HG03575 (cell line): ENCODE measurements around the gene ETF1.

Source experiments
- ATAC-seq: cut with Tn5 transposase; IDR thresholded peaks from one replicate; pipeline ENCODE4 v1.9.1; 2021; ENCODE audit not compliant: unreplicated experiment, insufficient number of reproducible peaks, low FRiP score; ENCODE audit errors: extremely low read depth

The ETF1 gene

GRCh38 chr5:138467711-138468132, 75.3 kb downstream of the ETF1 start:
- ATAC-seq = no peak

DNA sequence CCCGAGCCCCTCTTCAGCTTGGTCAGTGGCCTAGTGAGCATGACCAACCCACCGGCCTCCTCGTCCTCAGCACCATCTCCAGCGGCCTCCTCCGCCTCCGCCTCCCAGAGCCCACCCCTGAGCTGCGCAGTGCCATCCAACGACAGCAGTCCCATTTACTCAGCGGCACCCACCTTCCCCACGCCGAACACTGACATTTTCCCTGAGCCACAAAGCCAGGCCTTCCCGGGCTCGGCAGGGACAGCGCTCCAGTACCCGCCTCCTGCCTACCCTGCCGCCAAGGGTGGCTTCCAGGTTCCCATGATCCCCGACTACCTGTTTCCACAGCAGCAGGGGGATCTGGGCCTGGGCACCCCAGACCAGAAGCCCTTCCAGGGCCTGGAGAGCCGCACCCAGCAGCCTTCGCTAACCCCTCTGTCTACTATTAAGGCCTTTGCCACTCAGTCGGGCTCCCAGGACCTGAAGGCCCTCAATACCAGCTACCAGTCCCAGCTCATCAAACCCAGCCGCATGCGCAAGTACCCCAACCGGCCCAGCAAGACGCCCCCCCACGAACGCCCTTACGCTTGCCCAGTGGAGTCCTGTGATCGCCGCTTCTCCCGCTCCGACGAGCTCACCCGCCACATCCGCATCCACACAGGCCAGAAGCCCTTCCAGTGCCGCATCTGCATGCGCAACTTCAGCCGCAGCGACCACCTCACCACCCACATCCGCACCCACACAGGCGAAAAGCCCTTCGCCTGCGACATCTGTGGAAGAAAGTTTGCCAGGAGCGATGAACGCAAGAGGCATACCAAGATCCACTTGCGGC, 75.9 kb downstream of the ETF1 start:
- no peak for ATAC-seq

- ATAC-seq = no peak
Measured at GRCh38 chr5:138466125-138466899, 76.7 kb downstream of the ETF1 start.

DNA sequence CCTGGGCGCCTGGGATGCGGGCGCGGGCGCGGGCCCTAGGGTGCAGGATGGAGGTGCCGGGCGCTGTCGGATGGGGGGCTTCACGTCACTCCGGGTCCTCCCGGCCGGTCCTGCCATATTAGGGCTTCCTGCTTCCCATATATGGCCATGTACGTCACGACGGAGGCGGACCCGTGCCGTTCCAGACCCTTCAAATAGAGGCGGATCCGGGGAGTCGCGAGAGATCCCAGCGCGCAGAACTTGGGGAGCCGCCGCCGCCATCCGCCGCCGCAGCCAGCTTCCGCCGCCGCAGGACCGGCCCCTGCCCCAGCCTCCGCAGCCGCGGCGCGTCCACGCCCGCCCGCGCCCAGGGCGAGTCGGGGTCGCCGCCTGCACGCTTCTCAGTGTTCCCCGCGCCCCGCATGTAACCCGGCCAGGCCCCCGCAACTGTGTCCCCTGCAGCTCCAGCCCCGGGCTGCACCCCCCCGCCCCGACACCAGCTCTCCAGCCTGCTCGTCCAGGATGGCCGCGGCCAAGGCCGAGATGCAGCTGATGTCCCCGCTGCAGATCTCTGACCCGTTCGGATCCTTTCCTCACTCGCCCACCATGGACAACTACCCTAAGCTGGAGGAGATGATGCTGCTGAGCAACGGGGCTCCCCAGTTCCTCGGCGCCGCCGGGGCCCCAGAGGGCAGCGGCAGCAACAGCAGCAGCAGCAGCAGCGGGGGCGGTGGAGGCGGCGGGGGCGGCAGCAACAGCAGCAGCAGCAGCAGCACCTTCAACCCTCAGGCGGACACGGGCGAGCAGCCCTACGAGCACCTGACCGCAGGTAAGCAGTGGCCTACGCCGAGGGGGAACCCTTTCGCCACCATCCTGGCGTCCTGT, 77.5 kb downstream of the ETF1 start, which contains the start of gene EGR1:
TSS of gene EGR1 (plus strand) at position 219 of the 864 bp plus-strand sequence. CDS start at position 502, 283 bp downstream.
- peak; percentile 20 for ATAC-seq

GRCh38 chr5:138464388-138465260, 78.4 kb downstream of the ETF1 start:
- peak; percentile 64 for ATAC-seq

- no peak for ATAC-seq
Measured at GRCh38 chr5:138464008-138464387, 79.0 kb downstream of the ETF1 start.

DNA sequence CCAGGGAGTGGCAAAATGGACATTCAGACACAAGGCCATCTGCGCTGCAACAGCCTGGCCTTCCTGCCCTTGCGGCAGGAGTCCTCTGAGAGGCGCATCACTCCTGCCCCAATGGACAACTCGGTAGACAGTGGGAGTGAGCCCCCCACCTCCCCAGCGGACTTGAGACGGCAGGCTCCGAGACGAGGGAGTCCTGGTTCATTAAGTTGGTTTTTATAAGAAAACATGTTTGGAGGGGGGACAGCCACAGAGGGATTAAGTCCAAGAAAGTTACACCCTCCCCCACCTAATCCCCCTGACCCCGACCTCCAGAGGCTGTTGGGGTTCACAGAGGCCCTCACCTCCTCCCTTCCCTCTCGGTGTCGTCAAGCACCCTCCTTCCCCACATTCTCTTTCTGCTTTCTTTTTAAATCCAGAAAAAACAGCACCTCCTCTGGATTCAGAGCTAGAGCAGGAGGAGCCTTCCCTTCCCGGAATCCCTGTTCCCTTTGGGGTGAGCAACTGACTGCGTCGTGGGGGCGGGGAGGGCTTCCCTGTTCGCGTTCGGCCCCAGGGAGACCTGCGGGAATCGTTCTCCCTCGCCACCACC, 79.5 kb downstream of the ETF1 start:
- no peak for ATAC-seq

DNA sequence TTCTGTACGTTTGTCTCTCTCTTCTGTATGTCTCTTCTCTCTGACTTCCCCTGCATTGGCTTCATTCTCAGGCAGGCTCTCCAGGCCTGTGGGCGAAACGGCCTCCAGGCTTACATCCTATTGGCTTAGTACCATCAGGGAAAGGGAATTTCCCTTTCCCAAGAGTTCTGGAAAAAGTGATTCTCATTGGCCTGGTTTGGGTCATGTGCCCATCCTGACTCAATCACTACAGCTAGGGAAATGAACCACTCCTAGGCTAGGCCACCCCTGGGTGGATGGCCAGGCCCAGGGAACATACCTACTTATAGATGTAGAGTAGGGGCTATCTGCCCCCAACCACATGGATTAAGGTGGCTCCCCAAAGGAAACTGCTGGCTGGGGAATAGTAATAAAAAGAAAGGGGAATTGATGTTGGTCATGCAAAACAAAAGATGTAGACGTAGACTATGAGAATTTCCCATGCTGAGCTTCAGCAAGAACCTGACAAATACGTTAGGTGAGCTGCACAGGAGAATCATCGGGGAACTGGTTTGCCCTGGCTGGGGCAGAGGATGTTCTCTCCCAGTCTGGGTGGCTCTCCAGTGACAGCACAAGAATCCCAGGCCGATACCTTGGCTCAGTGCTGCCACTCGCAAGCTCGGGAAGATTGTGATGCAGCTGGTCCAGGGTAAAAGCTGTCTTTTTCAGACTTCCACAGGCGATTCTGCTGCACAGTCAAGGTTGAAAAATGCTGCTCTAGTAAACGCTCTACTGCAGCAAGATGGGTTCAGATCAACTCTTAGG, 81.5 kb downstream of the ETF1 start:
- ATAC-seq = no peak

GRCh38 chr5:138460032-138460693, 82.9 kb downstream of the ETF1 start:
- no peak for ATAC-seq

DNA sequence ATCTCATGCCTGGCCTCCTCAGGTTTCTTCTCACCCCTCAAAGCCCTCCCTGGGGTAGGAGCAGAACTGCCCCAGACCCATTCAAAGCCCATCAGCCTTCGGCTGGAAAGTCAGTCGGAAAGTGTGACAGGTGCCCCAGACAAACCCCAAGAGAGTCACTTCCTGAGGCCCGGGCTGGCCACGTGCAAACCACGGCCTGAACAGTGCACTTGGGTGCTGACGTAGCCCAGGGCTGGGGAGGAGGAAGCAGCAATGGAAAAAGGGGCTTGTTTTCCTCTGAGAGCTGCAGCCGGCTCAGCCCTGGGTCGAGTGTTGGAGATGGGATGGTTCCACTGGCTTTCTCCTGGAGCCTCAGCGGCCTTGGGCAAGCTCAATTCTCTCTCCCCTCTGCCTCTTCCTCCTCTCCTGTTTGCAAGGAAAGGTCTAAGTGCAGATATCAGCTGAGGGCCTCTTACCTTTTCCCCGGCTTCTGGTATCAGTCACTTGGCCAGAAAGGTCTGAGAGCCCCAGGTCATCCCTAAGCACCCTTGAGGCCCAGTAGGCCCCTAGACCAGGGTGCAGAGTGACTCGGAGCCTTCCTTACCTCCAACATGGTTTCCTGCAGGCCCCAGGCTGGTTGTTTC, 83.6 kb downstream of the ETF1 start:
- ATAC-seq = no peak

DNA sequence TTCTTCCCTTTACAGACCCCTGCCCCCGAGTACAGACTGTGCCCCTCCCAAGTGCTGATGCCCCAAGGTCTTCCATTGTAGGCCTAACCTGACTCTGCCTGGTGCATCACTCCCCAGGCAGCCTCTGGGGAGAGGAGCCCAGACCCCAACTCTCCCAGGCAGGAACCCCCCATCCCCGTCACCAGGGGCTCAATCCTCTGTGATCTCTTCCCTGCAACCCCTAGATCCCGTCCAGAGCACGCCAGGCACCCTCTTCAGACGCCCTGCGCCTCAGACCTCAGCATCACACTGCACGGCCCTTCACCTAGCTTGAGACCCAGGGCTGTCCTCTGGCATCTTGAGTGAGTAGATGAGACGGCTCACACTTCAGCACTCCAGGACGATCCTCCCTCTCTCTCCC, 84.2 kb downstream of the ETF1 start:
- ATAC-seq = no peak

- no peak for ATAC-seq
Measured at GRCh38 chr5:138458384-138458783, 84.7 kb downstream of the ETF1 start.

DNA sequence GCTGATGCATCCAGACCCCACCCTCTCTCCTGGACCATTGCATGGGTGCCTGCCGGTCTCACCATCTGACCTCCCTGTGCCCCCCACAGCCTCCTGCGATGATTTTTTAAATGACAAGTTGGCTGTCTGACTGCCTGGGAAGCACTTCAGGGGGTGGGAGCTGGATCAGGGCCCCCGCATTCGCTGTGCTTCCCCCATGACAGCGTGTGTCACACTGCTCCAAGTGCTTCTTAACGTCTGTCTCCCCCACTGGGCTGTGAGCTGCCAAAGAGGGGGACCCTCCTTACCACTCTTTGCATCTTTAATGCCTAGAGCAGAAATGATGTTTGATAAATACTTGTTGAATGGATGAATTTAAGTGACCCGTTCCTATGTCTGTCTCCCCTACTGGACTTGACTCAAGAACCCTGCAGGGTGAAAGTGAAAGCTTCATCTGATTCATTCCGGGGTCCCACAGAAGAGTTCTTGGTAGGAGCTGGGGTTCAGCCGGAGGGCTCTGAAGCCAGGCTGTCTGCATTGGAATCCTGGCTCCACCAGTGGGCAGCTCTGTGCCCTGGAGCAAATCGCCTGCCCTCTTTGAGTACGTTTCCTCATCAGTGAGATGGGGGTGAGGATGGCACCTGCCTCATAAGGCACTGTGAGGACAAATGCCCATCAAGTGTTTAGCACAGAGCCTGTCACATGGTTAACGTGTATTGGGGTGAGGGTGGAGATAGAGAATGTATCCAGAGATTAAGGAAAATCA, 85.3 kb downstream of the ETF1 start:
- ATAC-seq = no peak
